Effector CD4-positive, alpha-beta T cell (primary cell): ENCODE measurements around the gene SYT1.
"Not testable (repeated sequence)": the region's sequence is repeated elsewhere in the genome, so short reads cannot be mapped to it uniquely, and the experiment has no call there.

Source experiments
- DNase-seq: peaks from one replicate; pipeline ENCODE4 v3.0.0-alpha.2; 2020

SYT1 gene

DNA sequence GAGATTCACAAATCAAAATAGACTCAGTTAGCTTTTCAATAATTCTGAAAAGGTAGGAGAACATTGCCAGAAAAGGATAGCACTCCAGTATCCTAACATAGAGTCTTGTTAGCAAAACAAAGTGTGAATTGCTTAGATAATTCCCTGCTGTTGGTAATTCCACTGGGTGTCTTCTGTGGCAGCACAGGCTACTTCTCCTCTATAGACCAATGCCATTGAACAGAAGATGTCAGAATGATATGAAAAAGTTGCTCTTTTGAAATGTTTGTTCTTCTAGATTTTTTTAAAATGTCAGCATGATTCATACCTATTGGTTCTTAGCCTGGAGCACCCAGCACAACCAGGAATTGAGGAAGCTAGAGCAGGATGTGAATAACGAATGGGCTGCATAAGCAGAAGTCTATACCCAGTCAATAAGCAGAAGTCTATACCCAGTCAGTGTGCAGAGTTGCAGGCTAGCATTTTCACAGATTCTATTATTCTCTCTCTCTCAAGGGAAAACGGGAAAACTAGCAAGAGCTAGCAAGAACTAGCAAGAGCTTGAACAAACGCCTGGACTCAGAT, 112.8 kb downstream of the SYT1 start:
- no peak for DNase-seq

DNA sequence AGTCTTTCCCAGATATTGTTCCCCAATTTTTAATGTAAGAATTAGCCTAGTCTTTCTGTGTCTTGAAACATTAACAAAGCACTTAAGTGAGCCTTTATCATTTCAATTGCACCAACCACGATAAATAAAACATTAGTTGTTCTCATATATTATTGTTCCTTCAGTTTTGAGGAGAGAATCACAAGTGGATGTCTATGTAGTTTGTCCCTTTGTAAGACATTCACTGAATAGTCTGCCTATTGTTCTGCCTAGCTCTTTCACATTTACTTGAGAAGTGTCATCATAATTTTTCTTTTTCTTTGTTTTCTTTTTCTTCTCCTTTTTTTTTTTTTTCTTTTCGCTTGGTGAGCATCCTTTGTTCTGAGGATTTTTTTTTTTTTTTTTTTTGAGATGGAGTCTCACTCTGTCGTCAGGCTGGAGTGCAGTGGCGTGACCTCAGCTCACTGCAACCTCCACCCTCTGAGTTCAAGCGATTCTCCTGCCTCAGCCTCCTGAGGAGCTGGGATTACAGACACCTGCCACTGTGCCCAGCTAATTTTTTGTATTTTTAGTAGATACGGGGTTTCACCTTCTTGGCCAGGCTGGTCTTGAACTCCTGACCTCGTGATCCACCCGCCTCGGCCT, 129.7 kb downstream of the SYT1 start:
- DNase-seq = no peak

DNA sequence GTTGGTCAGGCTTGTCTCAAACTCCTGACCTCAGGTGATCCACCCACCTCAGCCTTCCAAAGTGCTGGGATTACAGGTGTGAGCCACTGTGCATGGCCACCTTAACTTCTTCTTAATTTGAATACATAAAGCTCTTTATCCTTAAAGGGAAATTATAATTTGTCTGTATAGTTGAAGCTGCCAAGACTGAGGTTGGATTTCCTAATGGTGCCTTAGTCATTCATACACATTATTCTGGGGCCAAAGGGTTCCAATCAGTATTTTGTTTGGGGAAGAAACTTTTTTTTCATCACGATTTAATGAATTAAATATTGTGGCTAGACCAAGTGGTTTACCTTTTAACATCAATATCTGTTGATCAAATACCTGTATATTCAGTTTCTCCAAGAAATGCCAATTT, 135.9 kb downstream of the SYT1 start:
- no peak for DNase-seq

GRCh38 chr12:79001404-79001803, 136.8 kb downstream of the SYT1 start:
- DNase-seq = no peak

- DNase-seq = no peak
Observed at GRCh38 chr12:79006306-79006705, 141.7 kb downstream of the SYT1 start.

- no peak for DNase-seq
Observed at GRCh38 chr12:79008591-79008990, 144.0 kb downstream of the SYT1 start.

DNA sequence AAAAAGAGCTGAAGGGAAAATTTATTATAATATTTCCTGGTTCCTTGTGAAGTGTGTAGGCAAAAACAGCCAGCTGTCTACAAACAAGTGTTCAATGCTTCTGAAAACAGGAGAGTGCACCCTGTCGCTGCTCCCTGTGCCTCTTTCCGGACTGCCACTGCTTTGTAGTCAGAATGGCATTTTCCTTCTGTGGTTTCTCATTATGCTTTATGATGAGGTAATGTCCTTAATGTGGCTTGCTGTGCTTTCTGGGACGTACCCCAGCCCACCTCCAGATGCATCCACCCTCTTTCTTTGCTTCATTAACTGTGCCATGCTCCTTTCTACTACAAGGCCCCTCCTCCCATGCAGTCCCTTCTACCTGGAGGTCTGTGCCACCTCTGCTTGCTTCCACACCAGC, 148.1 kb downstream of the SYT1 start:
- DNase-seq = no peak

DNA sequence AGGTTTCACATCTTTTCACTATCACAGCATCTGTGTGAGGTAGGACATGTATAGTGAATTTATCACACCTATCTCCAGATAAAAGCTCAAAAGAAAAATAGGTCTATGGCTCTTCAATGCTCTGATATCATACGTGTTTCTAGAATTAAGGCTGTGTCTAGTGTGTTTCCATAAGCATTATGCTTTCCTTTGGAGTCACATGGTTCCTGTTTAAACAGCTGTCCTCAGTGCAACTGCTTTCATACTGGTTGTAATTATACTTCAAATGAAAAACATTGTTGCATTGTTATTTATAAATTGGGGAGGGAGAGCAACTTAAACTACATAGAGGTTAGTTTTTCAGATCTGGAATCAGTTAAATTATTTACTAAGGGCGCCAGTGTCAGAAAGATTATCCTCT, 151.6 kb downstream of the SYT1 start:
- DNase-seq = no peak

GRCh38 chr12:79019672-79020071, 155.1 kb downstream of the SYT1 start:
- DNase-seq = no peak

DNA sequence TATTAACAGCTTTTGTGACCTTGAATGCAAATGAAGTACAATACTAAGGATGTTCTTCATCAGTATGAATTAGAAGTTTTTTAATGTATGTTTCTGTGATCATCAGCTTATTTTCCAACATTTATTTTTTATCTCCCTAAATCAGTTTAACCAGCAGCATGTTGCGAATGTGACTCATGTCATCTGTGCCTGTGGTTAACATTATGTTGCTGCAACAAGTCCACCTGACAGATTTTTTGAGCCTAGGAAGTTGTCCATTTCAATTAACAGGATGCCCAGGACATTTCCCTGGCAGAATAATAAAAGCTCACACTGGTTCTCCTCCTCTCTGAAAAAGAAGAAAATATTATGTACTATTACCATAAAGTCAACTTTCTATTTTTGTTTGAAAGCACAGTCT, 155.5 kb downstream of the SYT1 start:
- no peak for DNase-seq

- no peak for DNase-seq
Observed at GRCh38 chr12:79021021-79021420, 156.4 kb downstream of the SYT1 start.

DNA sequence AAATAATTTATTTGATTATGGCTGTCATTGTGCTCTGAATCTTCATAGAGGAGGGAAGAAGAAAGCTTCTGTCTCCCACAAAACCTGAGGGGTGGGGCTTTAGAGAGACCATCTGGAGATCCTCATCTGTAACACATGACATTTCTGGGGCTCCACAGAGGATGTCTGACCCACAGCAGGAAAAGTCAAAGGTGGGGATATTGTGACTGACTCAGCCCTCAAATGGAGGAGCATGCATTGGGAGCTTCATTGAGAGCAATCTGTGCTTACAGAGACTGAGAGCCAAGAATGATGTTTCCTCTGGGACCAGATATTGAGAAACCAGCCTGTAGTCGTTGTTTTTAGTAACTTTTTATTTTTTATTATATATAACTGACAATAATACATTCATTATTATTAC, 158.7 kb downstream of the SYT1 start:
- no peak for DNase-seq

DNA sequence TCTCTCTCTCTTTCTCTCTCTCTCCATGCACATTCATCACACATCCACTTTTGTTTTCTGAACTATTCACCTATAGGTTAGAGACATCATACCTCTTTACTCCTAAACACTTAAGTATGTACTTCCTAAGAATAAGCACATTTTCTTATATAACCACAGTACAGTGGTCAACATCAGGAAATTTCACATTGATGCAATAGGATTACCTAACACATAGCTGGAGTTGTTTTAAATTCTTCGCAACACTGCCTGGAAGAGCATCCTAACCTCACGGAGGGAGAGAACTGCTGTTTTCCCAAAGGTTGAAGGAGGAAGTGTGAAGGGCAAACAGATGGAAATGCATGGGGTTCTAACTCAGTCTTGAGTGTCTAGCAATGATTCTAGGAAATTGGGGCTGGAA, 159.2 kb downstream of the SYT1 start:
- DNase-seq = no peak

GRCh38 chr12:79033788-79034187, 169.2 kb downstream of the SYT1 start:
- DNase-seq = no peak

GRCh38 chr12:79044748-79045147, 180.2 kb downstream of the SYT1 start:
- DNase-seq = not testable (repeated sequence)

DNA sequence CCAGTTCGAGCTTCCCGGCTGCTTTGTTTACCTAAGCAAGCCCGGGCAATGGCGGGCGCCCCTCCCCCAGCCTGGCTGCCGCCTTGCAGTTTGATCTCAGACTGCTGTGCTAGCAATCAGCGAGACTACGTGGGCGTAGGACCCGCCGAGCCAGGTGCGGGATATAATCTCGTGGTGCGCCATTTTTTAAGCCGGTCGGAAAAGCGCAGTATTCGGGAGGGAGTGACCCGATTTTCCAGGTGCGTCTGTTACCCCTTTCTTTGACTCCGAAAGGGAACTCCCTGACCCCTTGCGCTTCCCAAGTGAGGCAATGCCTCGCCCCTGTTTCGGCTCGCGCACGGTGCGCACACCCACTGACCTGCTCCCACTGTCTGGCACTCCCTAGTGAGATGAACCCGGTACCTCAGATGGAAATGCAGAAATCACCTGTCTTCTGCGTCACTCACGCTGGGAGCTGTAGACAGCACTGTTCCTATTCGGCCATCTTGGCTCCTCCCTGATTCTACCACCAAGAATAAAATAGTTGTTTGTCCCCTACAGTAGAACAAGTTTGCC, 180.7 kb downstream of the SYT1 start:
- DNase-seq = not testable (repeated sequence)

DNA sequence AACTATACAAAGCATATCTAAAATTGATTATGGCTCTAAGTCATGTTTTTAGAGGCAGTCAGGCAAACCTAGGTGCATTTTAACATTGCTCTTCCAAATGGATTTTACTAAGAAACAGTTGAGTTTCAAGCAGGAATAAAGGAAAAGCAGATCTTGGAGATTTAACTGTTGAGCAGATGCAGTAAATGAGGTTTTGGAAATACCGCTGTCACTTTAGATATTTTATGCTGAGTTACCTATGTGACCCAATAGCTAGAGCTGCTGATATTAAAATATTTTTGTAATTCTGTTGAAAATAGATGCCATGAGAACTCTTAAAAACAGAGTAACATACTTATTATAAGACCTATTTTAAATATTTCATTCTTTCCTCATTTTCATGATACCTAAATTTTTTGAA, 181.4 kb downstream of the SYT1 start:
- DNase-seq = no peak

- DNase-seq = no peak
Observed at GRCh38 chr12:79048962-79049361, 184.4 kb downstream of the SYT1 start.

DNA sequence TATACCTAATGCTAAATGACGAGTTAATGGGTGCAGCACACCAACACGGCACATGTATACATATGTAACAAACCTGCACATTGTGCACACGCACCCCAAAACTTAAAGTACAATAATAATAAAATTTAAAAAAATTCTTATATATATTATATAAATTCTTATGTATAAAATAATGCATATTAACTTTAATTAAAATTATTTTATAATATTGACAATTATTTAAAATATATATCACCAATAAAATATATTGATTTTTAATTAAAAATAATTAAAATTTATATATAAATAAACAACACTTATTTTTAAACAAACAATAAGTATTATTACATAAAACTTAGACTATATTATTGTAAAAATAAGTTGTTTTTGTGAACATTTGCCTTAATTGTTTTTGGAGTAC, 188.8 kb downstream of the SYT1 start:
- DNase-seq = no peak

GRCh38 chr12:79055926-79056674, 191.5 kb downstream of the SYT1 start:
- no peak for DNase-seq

- DNase-seq = no peak
Observed at GRCh38 chr12:79056775-79057174, 192.2 kb downstream of the SYT1 start.

- DNase-seq = no peak
Observed at GRCh38 chr12:79057540-79057939, 193.0 kb downstream of the SYT1 start.

GRCh38 chr12:79058342-79058741, 193.8 kb downstream of the SYT1 start:
- DNase-seq = no peak

GRCh38 chr12:79059557-79059956, 195.0 kb downstream of the SYT1 start:
- no peak for DNase-seq
